Esophagus (tissue), 2 donors: ENCODE results near the gene ARID1B. TPM values are rescaled to one million over a fixed set of nuclear protein-coding genes. Genes with fewer than 3 reads are reported as not detected.

Experiments
- H3K27ac ChIP-seq, 2 donors: one replicate each; pipeline ENCODE4 v1.5.1; 2013; ENCODE audit warnings: low read depth in 2 of 2, mild to moderate bottlenecking in 2 of 2, inconsistent platforms in 1 of 2, low read length in 1 of 2, moderate library complexity in 1 of 2
- H3K27me3 ChIP-seq, 2 donors: one replicate each; pipeline ENCODE4 v1.6.1; 2013; ENCODE audit warnings: low read length in 2 of 2, control low read depth in 1 of 2, mild to moderate bottlenecking in 1 of 2; ENCODE audit not compliant: insufficient read depth in 2 of 2, control insufficient read depth in 1 of 2
- H3K36me3 ChIP-seq, 2 donors: one replicate each; pipeline ENCODE4 v1.6.1; 2013; ENCODE audit warnings: low read length in 1 of 2; ENCODE audit not compliant: control insufficient read depth in 2 of 2, insufficient read depth in 2 of 2
- H3K4me1 ChIP-seq, 2 donors: one replicate each; pipeline ENCODE4 v1.6.1; 2013; ENCODE audit warnings: low read length in 1 of 2; ENCODE audit not compliant: control insufficient read depth in 2 of 2, insufficient read depth in 2 of 2
- H3K4me3 ChIP-seq, 2 donors: one replicate each; pipeline ENCODE4 v1.5.1; 2013; ENCODE audit warnings: low read length in 2 of 2, mild to moderate bottlenecking in 2 of 2, low read depth in 1 of 2, moderate library complexity in 1 of 2
- H3K9me3 ChIP-seq, 2 donors: one replicate each; pipeline ENCODE4 v1.6.1; 2013; ENCODE audit warnings: mild to moderate bottlenecking in 2 of 2, low read depth in 1 of 2, low read length in 1 of 2, moderate library complexity in 1 of 2; ENCODE audit not compliant: control insufficient read depth in 2 of 2, insufficient read depth in 1 of 2
- WGBS, 2 donors: extraction: QIAGEN DNeasy Blood & Tissue Kit; methylation state at CpG; one replicate each; pipeline ENCODE4 v1.1.7; 2013; 5-methylcytosine and 5-hydroxymethylcytosine counted together
- polyA plus RNA-seq, 2 donors: library from polyadenylated mRNA; stranded (reverse); fragments of 200-250 nt; gene quantifications; one replicate each; pipeline ENCODE4 v1.2.3, GENCODE V29; 2013
- donor health status: healthy with polysubstance abuse.
- donor health status: Bipolar disorder and iron deficiency.

ARID1B gene
- polyA plus RNA-seq, 2 donors: 15.9 to 16.1 TPM

- H3K4me3 ChIP-seq: no peak overlapping the region
- WGBS, 2 donors: 76 to 81% methylated on average over 6 of the region's 6 CpGs
- no peaks in the 10 kb centered on the region for H3K9me3 ChIP-seq
- H3K27me3 ChIP-seq: no peaks in the 10 kb centered on the region
- H3K36me3 ChIP-seq: peaks cover 0 to 2% of the 10 kb centered on the region in 2 donors
- peaks cover 6 to 11% of the 10 kb centered on the region in 2 donors for H3K4me1 ChIP-seq
- H3K27ac ChIP-seq: no peak overlapping the region
Observed at GRCh38 chr6:156887623-156888269, 110.6 kb downstream of the ARID1B start.

GRCh38 chr6:156889469-156889868 lies 112.3 kb downstream of the ARID1B start:
- peaks cover 0 to 2% of the 10 kb centered on the region in 2 donors for H3K36me3 ChIP-seq
- no peak overlapping the region for H3K27ac ChIP-seq
- no peaks in the 10 kb centered on the region for H3K9me3 ChIP-seq
- peaks cover 0 to 4% of the 10 kb centered on the region in 2 donors for H3K4me1 ChIP-seq
- 85 to 90% methylated on average over 6 of the region's 6 CpGs for WGBS, 2 donors
- H3K27me3 ChIP-seq: no peaks in the 10 kb centered on the region
- H3K4me3 ChIP-seq: no peak overlapping the region

GRCh38 chr6:156889986-156890385 lies 112.8 kb downstream of the ARID1B start:
- Histone ChIP-seq H3K9me3 (no peaks in the 10 kb centered on the region), H3K4me3 (no peak overlapping the region), H3K36me3 (peaks cover 0 to 2% of the 10 kb centered on the region in 2 donors), H3K27me3 (no peaks in the 10 kb centered on the region), H3K4me1 (peaks cover 0 to 4% of the 10 kb centered on the region in 2 donors), H3K27ac (no peak overlapping the region)
- 95 to 96% methylated on average over 3 of the region's 3 CpGs for WGBS, 2 donors

GRCh38 chr6:156890627-156891314 lies 113.6 kb downstream of the ARID1B start:
- Histone ChIP-seq H3K27ac (peak overlapping the region in 1 of 2 donors; percentile 31), H3K4me1 (peaks cover 0 to 4% of the 10 kb centered on the region in 2 donors), H3K27me3 (no peaks in the 10 kb centered on the region), H3K9me3 (no peaks in the 10 kb centered on the region), H3K4me3 (no peak overlapping the region), H3K36me3 (peaks cover 0 to 2% of the 10 kb centered on the region in 2 donors)
- 33 to 36% methylated on average over 2 of the region's 2 CpGs for WGBS, 2 donors

- Histone ChIP-seq H3K27me3 (no peaks in the 10 kb centered on the region), H3K4me3 (no peak overlapping the region), H3K4me1 (peaks cover 0 to 3% of the 10 kb centered on the region in 2 donors), H3K27ac (no peak overlapping the region), H3K9me3 (no peaks in the 10 kb centered on the region), H3K36me3 (peaks cover 0 to 3% of the 10 kb centered on the region in 2 donors)
- 96 to 97% methylated on average over 13 of the region's 13 CpGs for WGBS, 2 donors
Observed at GRCh38 chr6:156897907-156898531, 120.8 kb downstream of the ARID1B start.

GRCh38 chr6:156899071-156899470 lies 121.9 kb downstream of the ARID1B start:
- no peak overlapping the region for H3K4me3 ChIP-seq
- peaks cover 0 to 3% of the 10 kb centered on the region in 2 donors for H3K4me1 ChIP-seq
- 92 to 94% methylated on average over 4 of the region's 4 CpGs for WGBS, 2 donors
- peaks cover 0 to 3% of the 10 kb centered on the region in 2 donors for H3K36me3 ChIP-seq
- H3K27ac ChIP-seq: no peak overlapping the region
- H3K27me3 ChIP-seq: no peaks in the 10 kb centered on the region
- no peaks in the 10 kb centered on the region for H3K9me3 ChIP-seq

- H3K27ac ChIP-seq: no peak overlapping the region
- no peaks in the 10 kb centered on the region for H3K27me3 ChIP-seq
- H3K36me3 ChIP-seq: peaks cover 3% of the 10 kb centered on the region in 2 donors
- H3K9me3 ChIP-seq: no peaks in the 10 kb centered on the region
- WGBS, 2 donors: 92 to 93% methylated on average over 8 of the region's 8 CpGs
- peaks cover 0 to 3% of the 10 kb centered on the region in 2 donors for H3K4me1 ChIP-seq
- no peak overlapping the region for H3K4me3 ChIP-seq
Observed at GRCh38 chr6:156899532-156900135, 122.5 kb downstream of the ARID1B start.

GRCh38 chr6:156900292-156900691 lies 123.1 kb downstream of the ARID1B start:
- Histone ChIP-seq H3K27me3 (no peaks in the 10 kb centered on the region), H3K9me3 (no peaks in the 10 kb centered on the region), H3K4me1 (peaks cover 0 to 3% of the 10 kb centered on the region in 2 donors), H3K27ac (no peak overlapping the region), H3K4me3 (no peak overlapping the region), H3K36me3 (peaks cover 3% of the 10 kb centered on the region in 2 donors)

- Histone ChIP-seq H3K27me3 (no peaks in the 10 kb centered on the region), H3K4me3 (no peak overlapping the region), H3K4me1 (peaks cover 0 to 3% of the 10 kb centered on the region in 2 donors), H3K27ac (no peak overlapping the region), H3K9me3 (no peaks in the 10 kb centered on the region), H3K36me3 (peaks cover 3% of the 10 kb centered on the region in 2 donors)
- WGBS, 2 donors: 84 to 87% methylated on average over 9 of the region's 9 CpGs
Observed at GRCh38 chr6:156901309-156902019, 124.3 kb downstream of the ARID1B start.
